Adrenal gland (tissue), 5 donors: ENCODE results near the gene COL6A2.

Experiments
- CTCF ChIP-seq, 6 experiments: fragments of 450-650 bp in 4 of 6; fragments of 200-600 bp in 2 of 6; sonication (generic) in 1 of 6; IDR thresholded peaks; 1 replicate in 5 of 6; 2 replicates in 1 of 6; pipeline versions ENCODE4 v1.5.1 to v1.8.0; 2016 to 2021; ENCODE audit warnings: antibody characterized with exemption in 6 of 6, mild to moderate bottlenecking in 2 of 6, moderate library complexity in 1 of 6
- POLR2A ChIP-seq, 2 donors: fragments of 450-650 bp; IDR thresholded peaks; one replicate each; pipeline ENCODE4 v1.6.1; 2017; ENCODE audit warnings: antibody characterized with exemption in 2 of 2, mild to moderate bottlenecking in 2 of 2, moderate library complexity in 1 of 2
- donor health status: DM: no; HTN: no; CAD: no.

GRCh38 chr21:46094401-46095082 is 3.4 kb upstream of the COL6A2 start:
- no peak for TF ChIP-seq CTCF (IDR thresholded peaks at IDR 0.05)
- TF ChIP-seq POLR2A (IDR thresholded peaks at IDR 0.05) = no peak
